ENCODE measurements around the gene COL18A1.

The COL18A1 gene

GRCh38 chr21:45481977-45482898, 77.3 kb downstream of the COL18A1 start:
- no peak for DNase-seq

GRCh38 chr21:45482899-45483821, 78.2 kb downstream of the COL18A1 start:
- no peak for DNase-seq

- no peak for DNase-seq
Observed at GRCh38 chr21:45484318-45484717, 79.4 kb downstream of the COL18A1 start.

GRCh38 chr21:45485686-45486442, 80.9 kb downstream of the COL18A1 start:
- DNase-seq: no peak

- no peak for DNase-seq
Observed at GRCh38 chr21:45486443-45487160, 81.6 kb downstream of the COL18A1 start.

- DNase-seq: no peak
Observed at GRCh38 chr21:45487161-45487806, 82.3 kb downstream of the COL18A1 start.

GRCh38 chr21:45487891-45488600, 83.1 kb downstream of the COL18A1 start:
- no peak for DNase-seq

GRCh38 chr21:45488931-45489721, 84.2 kb downstream of the COL18A1 start:
- DNase-seq: no peak

- no peak for DNase-seq
Observed at GRCh38 chr21:45489722-45489982, 84.7 kb downstream of the COL18A1 start.

GRCh38 chr21:45490049-45490731, 85.2 kb downstream of the COL18A1 start:
- no peak for DNase-seq

- no peak for DNase-seq
Observed at GRCh38 chr21:45491056-45491455, 86.1 kb downstream of the COL18A1 start.

GRCh38 chr21:45491623-45492022, 86.7 kb downstream of the COL18A1 start:
- no peak for DNase-seq

GRCh38 chr21:45492765-45493164, 87.8 kb downstream of the COL18A1 start:
- DNase-seq: no peak

- no peak for DNase-seq
Observed at GRCh38 chr21:45493401-45494001, 88.5 kb downstream of the COL18A1 start.

- no peak for DNase-seq
Observed at GRCh38 chr21:45494135-45494850, 89.3 kb downstream of the COL18A1 start.

GRCh38 chr21:45494851-45495680, 90.1 kb downstream of the COL18A1 start:
- no peak for DNase-seq

GRCh38 chr21:45496151-45496967, 91.4 kb downstream of the COL18A1 start:
- DNase-seq: no peak
